ENCODE results near the gene NDUFS2. TPM values are rescaled to one million over a fixed set of nuclear protein-coding genes. Genes with fewer than 3 reads are reported as not detected.

Gene NDUFS2
- total RNA-seq, 1 donor from 2014 or later = 103 TPM

- no peak for DNase-seq
These were observed 6.1 kb upstream of the NDUFS2 start for GRCh38 chr1:161196111-161196510.

- DNase-seq = peak; percentile 86
These were observed 5.4 kb upstream of the NDUFS2 start for GRCh38 chr1:161196521-161197451.

GRCh38 chr1:161197560-161198193, 4.5 kb upstream of the NDUFS2 start:
- no peak for DNase-seq

GRCh38 chr1:161198194-161198896, 3.8 kb upstream of the NDUFS2 start:
- DNase-seq = peak; percentile 60

GRCh38 chr1:161198897-161199431, 3.2 kb upstream of the NDUFS2 start, which contains the start of gene ADAMTS4:
Gene ADAMTS4 (minus strand): TSS chr1:161199054. CDS start chr1:161198627, 427 bp downstream.
- peak; percentile 98 for DNase-seq

- DNase-seq = peak; percentile 18
These were observed 2.5 kb upstream of the NDUFS2 start for GRCh38 chr1:161199506-161200139.

GRCh38 chr1:161200421-161200991, 1.7 kb upstream of the NDUFS2 start:
- no peak for DNase-seq

- peak; percentile 83 for DNase-seq
These were observed 953 bp upstream of the NDUFS2 start for GRCh38 chr1:161200992-161201835.

GRCh38 chr1:161206411-161207140, 4.4 kb downstream of the NDUFS2 start:
- no peak for DNase-seq

GRCh38 chr1:161207173-161207572, 5.0 kb downstream of the NDUFS2 start:
- DNase-seq = no peak

- peak; percentile 39 for DNase-seq
These were observed 7.7 kb downstream of the NDUFS2 start for GRCh38 chr1:161209790-161210409.

- no peak for DNase-seq
These were observed 12.2 kb downstream of the NDUFS2 start for GRCh38 chr1:161214369-161214768.

GRCh38 chr1:161215076-161215475, 12.9 kb downstream of the NDUFS2 start, which contains the start of gene FCER1G:
Gene FCER1G (plus strand): TSS chr1:161215295. CDS start chr1:161215322, 27 bp downstream.
- no peak for DNase-seq

GRCh38 chr1:161216945-161217712, 15.0 kb downstream of the NDUFS2 start:
- no peak for DNase-seq

- DNase-seq = no peak
These were observed 15.7 kb downstream of the NDUFS2 start for GRCh38 chr1:161217831-161218230.

- DNase-seq = no peak
These were observed 16.3 kb downstream of the NDUFS2 start for GRCh38 chr1:161218301-161219077.

GRCh38 chr1:161219078-161219892, 17.1 kb downstream of the NDUFS2 start:
- DNase-seq = no peak
